ENCODE results near the gene RTL1.
A peak's percentile ranks its signal among the peaks of the same experiment; 100 is the strongest.

Gene RTL1

DNA sequence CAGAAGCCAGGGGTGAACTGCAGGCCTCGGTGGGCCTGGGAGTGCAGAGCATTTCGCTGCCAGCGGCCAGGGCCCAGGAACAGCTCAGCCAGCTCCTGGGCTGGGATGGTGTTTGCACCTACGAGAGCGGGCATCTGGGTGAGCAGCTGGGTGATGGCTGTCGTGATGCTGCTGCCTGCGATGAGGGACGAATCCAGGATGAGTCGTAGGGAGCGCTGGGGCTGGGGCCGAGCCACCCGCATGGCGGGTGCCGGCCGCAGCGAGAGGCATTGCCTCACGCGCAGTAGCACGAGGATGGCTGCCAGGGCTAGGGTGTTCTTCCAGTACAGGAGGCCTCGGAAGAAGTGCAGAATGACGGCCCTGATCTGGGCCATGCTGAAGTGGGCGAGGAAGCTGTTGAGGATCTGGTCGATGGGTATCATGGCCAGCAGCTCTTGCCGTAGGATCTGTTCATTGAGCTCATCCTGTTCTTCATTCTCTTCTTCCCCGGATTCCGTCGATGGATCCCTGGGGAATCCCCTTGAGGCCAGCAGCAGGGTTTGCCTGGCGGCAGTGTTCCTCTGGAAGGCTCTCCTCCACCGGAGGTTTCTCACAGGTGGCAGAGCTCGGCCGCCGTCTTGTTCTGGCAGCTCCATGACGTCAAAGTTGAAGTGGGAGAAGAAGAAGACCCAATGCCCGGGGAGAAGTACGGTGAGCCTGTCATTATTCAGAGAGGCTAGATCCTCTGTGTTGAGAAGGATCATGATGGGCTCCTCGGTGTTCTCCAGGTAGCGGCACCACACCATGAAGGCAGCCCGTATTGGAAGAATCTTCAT lies 22.1 kb downstream of the RTL1 start:
- no peak for DNase-seq

DNA sequence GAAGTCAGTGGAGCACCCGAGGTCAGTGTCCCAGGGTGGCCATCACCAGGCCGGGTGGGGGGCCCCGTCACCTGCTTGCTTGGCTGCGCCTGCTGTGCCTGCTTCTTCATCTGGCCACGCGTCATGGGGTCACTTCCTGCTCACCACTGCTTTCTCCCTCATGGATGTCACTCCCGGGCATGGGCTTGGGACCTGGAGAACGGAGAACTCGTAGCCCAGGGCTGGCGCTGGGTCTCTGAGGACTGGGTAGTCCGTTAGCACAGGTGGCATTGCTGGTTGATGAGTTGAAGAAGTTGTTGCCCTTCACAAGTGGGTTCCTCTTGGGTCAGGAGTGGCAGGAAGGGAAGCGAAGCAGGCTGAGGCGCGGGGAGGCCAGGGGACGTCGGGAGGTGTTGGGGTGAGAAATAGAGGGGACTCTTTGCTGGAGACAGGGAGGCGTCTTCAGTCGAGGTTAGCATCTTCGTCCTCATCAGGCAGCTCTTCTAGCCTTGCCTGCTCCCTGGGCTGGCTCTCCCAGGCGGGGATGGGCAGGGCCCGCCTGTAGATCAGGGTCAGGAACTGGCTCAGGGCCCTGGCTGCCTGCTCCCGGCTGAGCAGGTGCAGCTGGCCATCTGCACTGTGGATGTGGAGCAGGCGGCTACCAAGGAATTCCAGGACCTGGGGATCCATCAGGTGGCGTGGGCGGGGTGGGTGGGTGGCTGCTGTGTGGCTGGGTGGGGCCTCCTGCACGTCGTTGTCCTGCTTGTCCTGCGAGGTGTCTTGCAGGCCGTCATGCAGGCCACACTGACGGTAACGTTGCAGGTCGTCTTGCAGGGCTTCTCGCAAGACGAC lies 23.0 kb downstream of the RTL1 start:
- no peak for DNase-seq

DNA sequence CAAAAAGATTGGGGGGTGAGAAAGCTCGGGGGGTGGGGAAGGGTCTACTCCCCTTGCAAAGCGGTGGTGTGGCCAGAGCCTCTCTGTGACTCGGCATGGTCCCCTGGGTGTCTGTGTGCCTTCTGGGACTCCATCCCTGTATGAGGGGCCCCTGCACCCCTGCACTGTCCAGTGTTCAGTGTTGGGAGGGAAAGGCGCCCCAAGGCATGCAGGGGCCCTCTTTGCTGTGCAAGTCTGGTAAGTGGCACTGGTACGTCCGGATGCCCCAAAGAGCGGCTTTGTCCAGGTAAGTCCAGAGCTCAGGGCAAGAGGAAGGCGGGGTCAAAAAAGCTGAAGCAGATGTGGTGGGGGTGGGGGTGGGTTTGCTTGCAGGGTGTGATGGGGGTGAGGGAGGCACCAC lies 23.7 kb downstream of the RTL1 start:
- no peak for DNase-seq

- DNase-seq = no peak
These were observed 24.3 kb downstream of the RTL1 start for GRCh38 chr14:100879194-100879593.

- no peak for DNase-seq
These were observed 25.0 kb downstream of the RTL1 start for GRCh38 chr14:100878271-100879146.

DNA sequence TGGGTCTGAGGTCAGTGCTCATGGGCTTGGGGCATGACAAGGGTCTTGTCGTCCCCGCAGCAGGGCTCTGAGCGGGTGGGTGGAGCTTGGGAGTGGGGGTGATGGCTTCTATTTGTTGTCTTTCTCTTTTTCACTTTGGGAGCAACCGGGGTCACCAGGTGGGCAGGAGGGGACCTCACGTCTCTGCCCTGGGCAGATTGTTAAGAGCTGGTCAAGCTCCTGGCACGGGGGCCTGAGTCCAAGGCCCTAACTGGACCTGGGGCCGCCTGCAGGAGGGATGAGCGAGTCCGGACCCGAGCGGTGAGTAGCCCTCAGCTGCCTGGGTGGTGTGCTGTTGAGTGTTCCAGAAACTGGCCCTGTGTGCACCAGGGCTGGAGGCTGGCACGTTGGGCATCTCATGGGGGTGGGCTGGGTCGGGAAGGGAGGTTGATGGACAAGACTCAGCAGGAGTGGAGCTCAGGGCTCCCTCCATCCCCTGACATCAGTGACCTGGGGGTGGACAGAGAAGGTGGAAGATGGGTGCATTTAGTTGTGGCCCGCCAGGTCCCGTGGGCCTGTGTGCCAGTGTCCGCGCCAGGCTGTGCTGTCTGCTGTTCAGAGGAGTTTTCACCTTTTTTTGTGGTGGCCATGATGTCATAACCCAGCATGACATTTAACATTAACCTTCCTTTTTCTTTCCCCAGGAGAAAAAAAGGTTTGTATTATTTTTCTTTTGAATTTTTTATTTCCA lies 27.5 kb downstream of the RTL1 start:
- no peak for DNase-seq

DNA sequence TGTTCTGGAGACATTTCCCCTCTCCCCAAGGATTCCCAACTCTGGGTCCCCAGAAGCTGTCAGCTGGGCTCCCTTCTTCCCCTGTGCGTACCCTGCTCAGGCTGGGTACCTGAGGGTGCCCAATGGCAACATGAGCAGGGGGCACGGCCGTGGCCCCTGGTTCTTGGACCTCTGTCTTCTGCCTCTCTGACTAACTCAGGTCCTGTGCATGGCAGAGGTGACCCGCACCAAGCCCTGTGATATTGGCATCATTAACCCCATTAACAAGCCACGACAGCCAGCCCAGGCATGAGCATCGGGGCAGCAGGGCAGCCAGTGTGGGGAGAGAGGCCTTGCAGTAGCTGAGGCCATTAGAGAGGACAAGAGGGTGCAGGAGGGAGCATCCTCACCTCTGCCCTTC lies 28.4 kb downstream of the RTL1 start:
- no peak for DNase-seq

- DNase-seq = no peak
These were observed 29.0 kb downstream of the RTL1 start for GRCh38 chr14:100874411-100875091.

DNA sequence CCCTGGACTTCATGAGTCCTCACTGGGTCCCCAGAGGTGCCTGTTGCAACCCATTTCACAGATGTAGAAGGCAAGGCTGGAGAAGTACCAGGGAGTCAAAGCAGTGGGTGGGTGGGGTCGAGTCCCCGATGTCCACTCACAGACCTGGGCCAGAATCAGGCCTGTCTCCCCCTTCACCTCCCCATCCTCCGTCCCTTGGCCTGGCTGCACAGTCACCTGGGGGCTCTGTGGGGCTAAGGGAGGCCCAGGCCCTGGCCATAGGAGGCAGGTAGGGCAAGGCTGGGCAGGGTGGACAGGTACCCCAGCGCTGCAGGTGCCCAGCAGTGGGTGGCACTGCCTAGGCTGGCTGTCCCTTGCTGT lies 29.5 kb downstream of the RTL1 start:
- DNase-seq = no peak

DNA sequence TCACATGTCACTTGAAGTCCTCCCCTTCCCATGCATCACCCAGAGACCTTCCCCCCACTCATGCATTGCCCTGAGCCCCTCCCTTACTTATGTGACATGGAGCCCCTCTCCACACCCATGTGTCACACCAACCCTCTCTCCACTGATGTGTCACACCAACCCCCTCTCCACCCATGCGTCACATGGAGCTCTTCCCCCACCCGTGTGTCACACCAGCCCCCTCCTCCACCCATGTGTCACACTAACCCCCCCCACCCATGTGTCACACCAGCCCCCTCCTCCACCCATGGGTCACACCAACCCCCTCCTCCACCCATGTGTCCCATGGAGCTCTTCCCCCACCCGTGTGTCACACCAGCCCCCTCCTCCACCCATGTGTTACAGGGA lies 30.4 kb downstream of the RTL1 start:
- DNase-seq = no peak

DNA sequence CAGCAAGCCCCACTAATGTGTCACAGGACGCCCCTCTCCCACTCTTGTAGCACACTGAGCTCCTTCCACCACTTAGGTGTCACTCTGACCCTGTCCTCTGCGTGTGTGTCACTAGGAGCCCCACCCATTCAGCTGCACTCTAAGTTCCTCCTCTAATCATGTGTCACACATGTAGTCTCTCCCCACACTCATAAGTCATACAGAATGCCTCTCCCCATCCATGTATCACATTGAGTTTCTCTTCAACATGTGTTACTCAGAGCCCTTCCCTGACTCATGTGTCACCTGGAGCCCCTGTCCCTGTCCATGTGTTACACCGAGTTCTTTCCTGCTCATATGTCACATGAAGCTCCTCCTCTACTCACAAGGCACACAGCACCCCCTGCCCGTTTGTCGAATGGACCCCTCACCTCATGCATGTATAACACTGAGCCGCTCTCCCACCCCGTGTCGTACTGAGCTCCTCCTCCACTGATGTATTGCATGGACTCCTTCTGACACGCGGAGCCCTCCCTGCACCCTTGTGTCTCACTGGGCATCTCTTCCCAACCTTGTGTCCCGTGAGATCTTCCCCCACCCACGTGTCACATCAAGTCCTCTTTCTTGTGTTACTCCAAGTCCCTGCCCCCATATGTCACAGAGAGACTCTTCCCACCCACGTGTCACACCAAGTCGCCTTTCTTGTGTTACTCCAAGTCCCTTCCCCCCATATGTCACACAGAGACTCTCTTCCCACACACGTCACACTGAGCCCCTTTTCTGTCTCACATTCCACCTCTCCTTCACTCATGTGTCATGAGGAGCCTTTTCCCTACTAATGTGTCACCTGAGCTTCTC lies 31.0 kb downstream of the RTL1 start:
- DNase-seq = no peak

DNA sequence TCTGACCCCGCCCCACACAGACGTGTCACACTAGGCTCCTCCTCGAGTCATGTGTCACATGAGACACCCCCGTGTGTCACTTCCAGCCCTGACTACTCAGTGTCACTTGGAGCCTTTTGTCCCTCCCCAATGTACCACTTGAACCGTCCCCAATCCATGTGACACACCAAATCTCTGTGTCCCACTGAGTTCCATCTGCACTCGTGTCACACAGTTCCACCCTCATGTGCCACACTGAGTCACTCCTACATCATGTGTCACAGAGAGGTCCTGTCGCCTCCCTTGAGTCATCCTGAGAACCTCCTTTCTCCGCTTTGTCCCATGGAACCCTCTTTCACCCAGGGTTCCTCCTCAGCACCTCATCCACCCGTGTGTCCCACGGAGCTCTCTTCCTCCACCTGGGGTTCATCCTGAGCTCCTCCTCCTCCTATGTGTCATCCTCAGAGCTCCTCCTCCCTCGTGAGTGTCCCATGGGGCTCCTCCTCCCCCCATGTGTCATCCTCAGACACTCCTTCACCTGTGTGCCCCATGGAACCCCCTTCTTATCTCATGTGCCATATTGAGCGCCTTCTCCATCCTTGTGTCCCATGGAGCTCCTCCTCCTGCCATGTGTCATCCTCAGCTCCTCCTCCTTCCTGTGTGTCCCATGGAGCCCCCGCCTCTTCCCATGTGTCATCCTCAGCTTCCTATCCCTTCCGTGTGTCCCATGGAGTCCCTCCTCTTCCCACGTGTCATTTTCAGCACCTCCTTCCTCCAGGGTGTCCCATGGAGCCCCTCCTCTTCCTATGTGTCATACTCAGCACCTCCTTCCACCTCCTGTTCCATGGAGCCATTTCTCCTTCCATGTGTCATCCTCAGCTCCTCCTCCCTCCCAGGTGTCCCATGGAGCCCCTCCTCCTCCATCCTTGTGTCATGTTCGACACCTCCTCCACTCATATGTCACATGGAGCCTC lies 32.0 kb downstream of the RTL1 start:
- peak in 1 of 2 donors; percentile 6 for DNase-seq

- no peak for DNase-seq
These were observed 34.7 kb downstream of the RTL1 start for GRCh38 chr14:100868621-100869370.

DNA sequence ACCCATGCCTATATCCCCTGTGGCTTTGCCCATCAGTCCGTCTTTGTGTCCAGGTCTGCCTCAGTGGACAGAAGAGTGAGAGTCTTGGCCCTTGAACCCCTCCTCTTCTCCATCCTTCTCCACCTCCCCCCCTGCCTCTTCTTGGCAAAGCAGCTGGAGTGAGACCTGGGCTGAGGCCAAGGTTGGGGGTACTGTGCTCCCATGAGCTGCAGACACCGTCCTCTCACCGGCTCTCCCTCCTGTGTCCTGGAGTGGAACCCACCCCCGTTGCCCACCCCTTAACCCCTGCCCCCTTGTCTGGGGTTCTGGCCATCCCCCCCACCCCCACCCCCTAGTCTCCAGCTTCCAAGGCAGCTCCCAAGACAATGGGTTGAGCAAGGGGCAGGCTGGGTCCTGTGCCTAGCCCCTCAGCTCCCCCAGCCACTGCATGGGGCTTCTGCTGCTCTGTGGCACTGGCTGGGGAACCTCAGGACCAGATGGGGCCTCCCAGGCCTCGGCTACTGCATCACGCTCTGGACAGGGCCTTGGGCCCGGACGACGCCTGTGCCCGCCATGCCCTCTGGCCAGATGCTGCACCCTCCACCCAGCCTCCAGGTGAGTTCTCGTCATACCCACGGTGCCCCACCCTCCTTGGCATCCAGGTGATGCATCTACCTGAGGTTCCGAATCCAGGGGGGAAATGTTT lies 35.7 kb downstream of the RTL1 start:
- no peak for DNase-seq

- no peak for DNase-seq
These were observed 36.6 kb downstream of the RTL1 start for GRCh38 chr14:100866666-100867630.

DNA sequence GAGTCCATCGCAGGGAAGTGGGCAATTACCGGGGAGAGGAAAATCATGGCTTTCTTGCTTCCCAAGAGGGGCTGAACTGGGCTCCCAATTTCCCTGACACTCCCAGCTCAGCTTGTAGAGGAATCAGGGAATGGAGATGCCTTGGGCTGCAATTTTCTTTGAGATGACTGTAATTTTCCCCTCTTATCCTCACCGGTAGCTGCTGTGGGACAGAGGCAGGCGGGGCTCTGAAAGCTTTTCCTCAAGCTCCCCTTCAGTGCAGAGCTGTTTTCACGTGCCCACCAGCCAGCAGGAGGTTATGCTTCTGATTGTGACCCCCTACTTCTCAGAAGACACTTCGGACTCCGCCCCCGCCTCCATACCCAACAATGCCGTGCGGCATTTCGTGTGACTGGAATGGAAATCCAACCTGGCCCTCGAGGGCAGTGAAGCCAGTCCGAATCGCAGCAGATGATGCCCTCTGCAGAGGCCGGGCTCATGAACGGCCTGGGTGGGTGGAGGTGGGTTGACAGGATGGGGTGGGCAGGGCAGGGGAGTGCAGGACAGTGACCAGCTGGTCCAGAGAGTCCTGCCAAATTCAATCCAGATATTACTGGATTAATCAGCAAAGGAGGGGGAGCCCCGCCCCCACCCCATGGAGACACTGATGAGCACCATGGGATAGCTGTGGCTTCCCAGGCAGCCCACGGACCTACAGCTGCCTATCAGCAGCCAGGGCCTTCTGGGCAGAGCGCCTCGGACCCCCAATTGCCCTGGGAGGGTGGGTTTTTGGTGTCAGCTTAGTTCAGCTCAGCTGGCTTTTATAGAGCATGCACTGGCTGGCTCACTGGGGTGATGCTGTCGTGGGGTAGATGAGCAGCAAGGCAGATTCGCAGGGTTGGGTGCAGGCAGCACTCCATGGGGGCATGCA lies 37.6 kb downstream of the RTL1 start:
- no peak for DNase-seq

Data from inflammatory macrophage (primary cell).